HG03039 (cell line): ENCODE results near the gene NADSYN1.
"Not testable (repeated sequence)": the region's sequence is repeated elsewhere in the genome, so short reads cannot be mapped to it uniquely, and the experiment has no call there.

Source experiments
- ATAC-seq: cut with Tn5 transposase; IDR thresholded peaks from one replicate; pipeline ENCODE4 v1.9.1; 2021; ENCODE audit warnings: mild to moderate bottlenecking, moderate library complexity; ENCODE audit not compliant: unreplicated experiment

The NADSYN1 gene

GRCh38 chr11:71525188-71525937, 72.4 kb downstream of the NADSYN1 start:
- no peak for ATAC-seq

- ATAC-seq = no peak
Measured at GRCh38 chr11:71525938-71526495, 73.0 kb downstream of the NADSYN1 start.

GRCh38 chr11:71526796-71527575, 74.0 kb downstream of the NADSYN1 start, which contains the start of gene KRTAP5-7:
Gene KRTAP5-7, plus strand, starts transcription at chr11:71527267. Its CDS starts 34 bp downstream, at chr11:71527301.
- ATAC-seq = not testable (repeated sequence)

- no peak for ATAC-seq
Measured at GRCh38 chr11:71527576-71528210, 74.7 kb downstream of the NADSYN1 start.

- ATAC-seq = no peak
Measured at GRCh38 chr11:71530602-71531001, 77.6 kb downstream of the NADSYN1 start.

- ATAC-seq = no peak
Measured at GRCh38 chr11:71532036-71532610, 79.1 kb downstream of the NADSYN1 start.

GRCh38 chr11:71534711-71535608, 82.0 kb downstream of the NADSYN1 start:
- ATAC-seq = not testable (repeated sequence)

- ATAC-seq = no peak
Measured at GRCh38 chr11:71535825-71536224, 82.8 kb downstream of the NADSYN1 start.

GRCh38 chr11:71537537-71537936, 84.5 kb downstream of the NADSYN1 start:
- no peak for ATAC-seq

GRCh38 chr11:71537977-71538665, 85.1 kb downstream of the NADSYN1 start, which contains the start of gene KRTAP5-8:
Gene KRTAP5-8, plus strand, starts transcription at chr11:71538025. Its CDS starts 31 bp downstream, at chr11:71538056.
- ATAC-seq = not testable (repeated sequence)

- no peak for ATAC-seq
Measured at GRCh38 chr11:71538666-71538990, 85.6 kb downstream of the NADSYN1 start.

- no peak for ATAC-seq
Measured at GRCh38 chr11:71539017-71539416, 86.0 kb downstream of the NADSYN1 start.

GRCh38 chr11:71539971-71540370, 87.0 kb downstream of the NADSYN1 start:
- not testable (repeated sequence) for ATAC-seq

- peak; percentile 64 for ATAC-seq
Measured at GRCh38 chr11:71540521-71541304, 87.7 kb downstream of the NADSYN1 start.

- no peak for ATAC-seq
Measured at GRCh38 chr11:71542382-71542781, 89.4 kb downstream of the NADSYN1 start.

GRCh38 chr11:71542879-71543777, 90.1 kb downstream of the NADSYN1 start:
- ATAC-seq = no peak

- no peak for ATAC-seq
Measured at GRCh38 chr11:71543866-71544265, 90.9 kb downstream of the NADSYN1 start.
